ENCODE data around the gene MGAT3. TPM values are rescaled to one million over a fixed set of nuclear protein-coding genes. Genes with fewer than 3 reads are reported as not detected.

MGAT3 gene
- total RNA-seq, 1 experiment from 2014 or later = 0.20 TPM

DNA sequence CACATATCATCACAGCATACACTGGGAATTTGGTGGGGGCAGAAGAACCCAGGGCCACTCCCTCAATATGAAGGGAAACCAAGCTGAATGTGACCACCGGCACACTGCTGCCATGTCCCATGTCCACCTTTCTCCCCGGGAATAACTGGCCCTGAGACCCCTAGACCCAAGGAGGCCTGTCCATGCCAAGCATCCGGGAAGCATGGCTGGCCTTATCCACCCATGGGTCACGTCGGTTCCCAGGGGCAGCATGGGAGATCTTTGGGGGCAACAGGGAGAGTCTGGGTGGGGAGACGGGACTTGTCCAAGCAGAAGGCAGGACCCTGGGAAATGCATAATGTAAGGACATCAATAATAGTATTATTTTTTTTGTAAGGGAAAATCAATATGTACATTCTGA is 34.9 kb downstream of the MGAT3 start (continued):
- TF ChIP-seq CBX3 (IDR thresholded peaks at IDR 0.05; ENCODE audit: low read depth) (no peak), EZH2 (IDR thresholded peaks at IDR 0.05) (no peak), SRF (IDR thresholded peaks at IDR 0.05; ENCODE audit: low read depth) (no peak), FOSL1 (IDR thresholded peaks at IDR 0.05; ENCODE audit: low read depth) (no peak), TCF7L2 (IDR thresholded peaks at IDR 0.05; ENCODE audit: borderline replicate concordance, extremely low read depth, insufficient read depth, insufficient read length) (no peak), RAD21 (IDR thresholded peaks at IDR 0.05; ENCODE audit: low read depth) (no peak), EGR1 (IDR thresholded peaks at IDR 0.05; ENCODE audit: low read depth) (no peak)

DNA sequence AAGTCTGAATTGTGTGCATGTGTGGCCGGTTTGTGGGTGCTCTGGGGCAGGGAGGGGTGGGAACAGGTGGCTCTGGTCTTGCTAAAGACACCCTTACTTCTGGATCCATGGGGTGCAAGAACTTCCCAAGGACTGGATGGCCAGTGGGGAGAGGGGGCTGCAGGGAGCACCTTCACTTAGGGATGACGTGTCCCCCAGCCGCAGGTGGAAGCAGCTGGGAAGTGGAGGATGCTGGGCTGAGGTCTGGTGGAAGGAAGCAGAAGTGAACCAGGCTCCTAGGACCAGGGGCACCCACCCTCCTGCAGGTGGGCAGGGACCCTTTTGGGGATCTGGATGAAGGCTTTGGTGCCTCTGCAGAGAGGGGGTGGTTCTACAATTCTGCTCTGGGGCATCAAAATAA is 35.4 kb downstream of the MGAT3 start:
- Histone ChIP-seq H3K9ac (ENCODE audit: low read length) (no peak overlapping the region), H3K9me2 (ENCODE audit: insufficient read depth) (no peaks in the 10 kb centered on the region), H4K20me1 (ENCODE audit: insufficient read depth) (no peaks in the 10 kb centered on the region), H3K79me2 (ENCODE audit: insufficient read depth, low read length) (no peaks in the 10 kb centered on the region), H3K27me3 (ENCODE audit: insufficient read depth, low read length) (no peaks in the 10 kb centered on the region), H3K27ac (ENCODE audit: low read depth, low read length) (no peak overlapping the region), H3K4me1 (ENCODE audit: control insufficient read depth in 1 of 2, insufficient read depth in 2 of 2, low read length in 2 of 2) (peaks cover 7 to 34% of the 10 kb centered on the region in 2 experiments), H3K36me3 (ENCODE audit: control insufficient read depth in 1 of 2, insufficient read depth in 2 of 2, low read length in 2 of 2) (no peaks in the 10 kb centered on the region), H3K4me3 (replicated peaks in 1 of 2; ENCODE audit: low read depth in 1 of 2, low read length in 2 of 2) (no peak overlapping the region), H2AFZ (ENCODE audit: low read depth, low read length, poor library complexity, severe bottlenecking) (no peak overlapping the region), H3K9me3 (ENCODE audit: control insufficient read depth in 1 of 2, insufficient read depth in 1 of 2, low read depth in 1 of 2, low read length in 2 of 2) (no peaks in the 10 kb centered on the region), H3K4me2 (ENCODE audit: low read length) (no peak overlapping the region)
- no TSS peak for BruUV-seq (replicated peaks)
- ChIA-PET POLR2A (no interaction called here), CTCF (interaction anchor here (9.0 kb wide), 1 partner anchor 37 kb away, joined by 86 read pairs; no protein-coding TSS in a partner anchor), RAD21 (ENCODE audit: low non-redundant PET in 1 of 2, low total read pairs in 2 of 2, uncharacterized antibody in 2 of 2, unreplicated experiment in 2 of 2) (interaction anchor here in 1 of 2 experiments (0.6 kb wide), 1 partner anchor 26 kb away, joined by 5 read pairs; no protein-coding TSS in a partner anchor)
- no peak for DNase-seq (ENCODE audit: low read depth, low spot score)
- no peak for ATAC-seq
- intact Hi-C loops (cut with micrococcal nuclease) = no loop called here
- TF ChIP-seq SP1 (IDR thresholded peaks at IDR 0.05; ENCODE audit: low read depth) (no peak), SIN3A (IDR thresholded peaks at IDR 0.05; ENCODE audit: low read depth) (no peak), RAD21 (IDR thresholded peaks at IDR 0.05; ENCODE audit: low read depth) (no peak), CBX3 (IDR thresholded peaks at IDR 0.05; ENCODE audit: low read depth) (no peak), TCF7L2 (IDR thresholded peaks at IDR 0.05; ENCODE audit: borderline replicate concordance, extremely low read depth, insufficient read depth, insufficient read length) (no peak), EZH2phosphoT487 (IDR thresholded peaks at IDR 0.05; ENCODE audit: borderline replicate concordance) (no peak), ELF1 (IDR thresholded peaks at IDR 0.05; ENCODE audit: borderline replicate concordance, low read depth) (no peak), ZFX (IDR thresholded peaks at IDR 0.05) (no peak), POLR2A (IDR thresholded peaks at IDR 0.05; ENCODE audit: borderline replicate concordance, extremely low read depth, insufficient read depth, insufficient read length) (no peak), EZH2 (IDR thresholded peaks at IDR 0.05) (no peak), SRF (IDR thresholded peaks at IDR 0.05; ENCODE audit: low read depth) (no peak), POLR2AphosphoS5 (IDR thresholded peaks at IDR 0.05; ENCODE audit: low read depth, low read length) (no peak), ZNF274 (IDR thresholded peaks at IDR 0.05; ENCODE audit: low read depth, low read length) (no peak)
- TF ChIP-seq, protein P1, sequence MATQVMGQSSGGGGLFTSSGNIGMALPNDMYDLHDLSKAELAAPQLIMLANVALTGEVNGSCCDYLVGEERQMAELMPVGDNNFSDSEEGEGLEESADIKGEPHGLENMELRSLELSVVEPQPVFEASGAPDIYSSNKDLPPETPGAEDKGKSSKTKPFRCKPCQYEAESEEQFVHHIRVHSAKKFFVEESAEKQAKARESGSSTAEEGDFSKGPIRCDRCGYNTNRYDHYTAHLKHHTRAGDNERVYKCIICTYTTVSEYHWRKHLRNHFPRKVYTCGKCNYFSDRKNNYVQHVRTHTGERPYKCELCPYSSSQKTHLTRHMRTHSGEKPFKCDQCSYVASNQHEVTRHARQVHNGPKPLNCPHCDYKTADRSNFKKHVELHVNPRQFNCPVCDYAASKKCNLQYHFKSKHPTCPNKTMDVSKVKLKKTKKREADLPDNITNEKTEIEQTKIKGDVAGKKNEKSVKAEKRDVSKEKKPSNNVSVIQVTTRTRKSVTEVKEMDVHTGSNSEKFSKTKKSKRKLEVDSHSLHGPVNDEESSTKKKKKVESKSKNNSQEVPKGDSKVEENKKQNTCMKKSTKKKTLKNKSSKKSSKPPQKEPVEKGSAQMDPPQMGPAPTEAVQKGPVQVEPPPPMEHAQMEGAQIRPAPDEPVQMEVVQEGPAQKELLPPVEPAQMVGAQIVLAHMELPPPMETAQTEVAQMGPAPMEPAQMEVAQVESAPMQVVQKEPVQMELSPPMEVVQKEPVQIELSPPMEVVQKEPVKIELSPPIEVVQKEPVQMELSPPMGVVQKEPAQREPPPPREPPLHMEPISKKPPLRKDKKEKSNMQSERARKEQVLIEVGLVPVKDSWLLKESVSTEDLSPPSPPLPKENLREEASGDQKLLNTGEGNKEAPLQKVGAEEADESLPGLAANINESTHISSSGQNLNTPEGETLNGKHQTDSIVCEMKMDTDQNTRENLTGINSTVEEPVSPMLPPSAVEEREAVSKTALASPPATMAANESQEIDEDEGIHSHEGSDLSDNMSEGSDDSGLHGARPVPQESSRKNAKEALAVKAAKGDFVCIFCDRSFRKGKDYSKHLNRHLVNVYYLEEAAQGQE (IDR thresholded peaks at IDR 0.05; ENCODE audit: low read depth) = no peak
- TF ChIP-seq, protein P2, sequence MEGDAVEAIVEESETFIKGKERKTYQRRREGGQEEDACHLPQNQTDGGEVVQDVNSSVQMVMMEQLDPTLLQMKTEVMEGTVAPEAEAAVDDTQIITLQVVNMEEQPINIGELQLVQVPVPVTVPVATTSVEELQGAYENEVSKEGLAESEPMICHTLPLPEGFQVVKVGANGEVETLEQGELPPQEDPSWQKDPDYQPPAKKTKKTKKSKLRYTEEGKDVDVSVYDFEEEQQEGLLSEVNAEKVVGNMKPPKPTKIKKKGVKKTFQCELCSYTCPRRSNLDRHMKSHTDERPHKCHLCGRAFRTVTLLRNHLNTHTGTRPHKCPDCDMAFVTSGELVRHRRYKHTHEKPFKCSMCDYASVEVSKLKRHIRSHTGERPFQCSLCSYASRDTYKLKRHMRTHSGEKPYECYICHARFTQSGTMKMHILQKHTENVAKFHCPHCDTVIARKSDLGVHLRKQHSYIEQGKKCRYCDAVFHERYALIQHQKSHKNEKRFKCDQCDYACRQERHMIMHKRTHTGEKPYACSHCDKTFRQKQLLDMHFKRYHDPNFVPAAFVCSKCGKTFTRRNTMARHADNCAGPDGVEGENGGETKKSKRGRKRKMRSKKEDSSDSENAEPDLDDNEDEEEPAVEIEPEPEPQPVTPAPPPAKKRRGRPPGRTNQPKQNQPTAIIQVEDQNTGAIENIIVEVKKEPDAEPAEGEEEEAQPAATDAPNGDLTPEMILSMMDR (IDR thresholded peaks at IDR 0.05 in 2 of 3, conservative IDR thresholded peaks at IDR 0.05 in 1 of 3; ENCODE audit: borderline replicate concordance in 1 of 3, insufficient read depth in 1 of 3, low read depth in 2 of 3, low read length in 2 of 3) = no peak
- TF ChIP-seq, protein P3, sequence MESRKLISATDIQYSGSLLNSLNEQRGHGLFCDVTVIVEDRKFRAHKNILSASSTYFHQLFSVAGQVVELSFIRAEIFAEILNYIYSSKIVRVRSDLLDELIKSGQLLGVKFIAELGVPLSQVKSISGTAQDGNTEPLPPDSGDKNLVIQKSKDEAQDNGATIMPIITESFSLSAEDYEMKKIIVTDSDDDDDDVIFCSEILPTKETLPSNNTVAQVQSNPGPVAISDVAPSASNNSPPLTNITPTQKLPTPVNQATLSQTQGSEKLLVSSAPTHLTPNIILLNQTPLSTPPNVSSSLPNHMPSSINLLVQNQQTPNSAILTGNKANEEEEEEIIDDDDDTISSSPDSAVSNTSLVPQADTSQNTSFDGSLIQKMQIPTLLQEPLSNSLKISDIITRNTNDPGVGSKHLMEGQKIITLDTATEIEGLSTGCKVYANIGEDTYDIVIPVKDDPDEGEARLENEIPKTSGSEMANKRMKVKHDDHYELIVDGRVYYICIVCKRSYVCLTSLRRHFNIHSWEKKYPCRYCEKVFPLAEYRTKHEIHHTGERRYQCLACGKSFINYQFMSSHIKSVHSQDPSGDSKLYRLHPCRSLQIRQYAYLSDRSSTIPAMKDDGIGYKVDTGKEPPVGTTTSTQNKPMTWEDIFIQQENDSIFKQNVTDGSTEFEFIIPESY (IDR thresholded peaks at IDR 0.05; ENCODE audit: extremely low read depth, insufficient replicate concordance, low read length) = no peak
- TF ChIP-seq, protein P4, sequence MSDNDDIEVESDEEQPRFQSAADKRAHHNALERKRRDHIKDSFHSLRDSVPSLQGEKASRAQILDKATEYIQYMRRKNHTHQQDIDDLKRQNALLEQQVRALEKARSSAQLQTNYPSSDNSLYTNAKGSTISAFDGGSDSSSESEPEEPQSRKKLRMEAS (IDR thresholded peaks at IDR 0.05) = no peak

Measured in HCT116 (cell line).